Ecto neural progenitor cell (in vitro differentiated cells): Measurements from ENCODE around the gene RNF103.
"Not testable (repeated sequence)": the region's sequence is repeated elsewhere in the genome, so short reads cannot be mapped to it uniquely, and the experiment has no call there.

Source experiments
- DNase-seq: peaks from one replicate; pipeline ENCODE4 v3.0.0-alpha.2; 2018; ENCODE audit warnings: low spot score

Gene RNF103

DNA sequence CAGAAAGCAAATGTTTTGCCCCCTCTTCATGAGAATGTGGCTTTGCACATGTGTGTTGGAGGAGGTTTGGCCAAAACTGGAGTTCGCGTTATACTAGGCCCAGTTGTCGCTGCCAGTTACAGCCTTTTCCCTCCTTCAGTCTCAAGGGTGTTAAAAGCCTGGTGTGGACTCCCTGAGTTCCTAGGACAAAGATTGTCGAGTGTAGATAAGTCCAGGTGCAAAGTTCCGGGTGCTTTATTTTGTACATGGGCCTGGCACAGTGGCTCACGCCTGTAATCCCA lies 542 bp upstream of the RNF103 start:
- DNase-seq: no peak

DNA sequence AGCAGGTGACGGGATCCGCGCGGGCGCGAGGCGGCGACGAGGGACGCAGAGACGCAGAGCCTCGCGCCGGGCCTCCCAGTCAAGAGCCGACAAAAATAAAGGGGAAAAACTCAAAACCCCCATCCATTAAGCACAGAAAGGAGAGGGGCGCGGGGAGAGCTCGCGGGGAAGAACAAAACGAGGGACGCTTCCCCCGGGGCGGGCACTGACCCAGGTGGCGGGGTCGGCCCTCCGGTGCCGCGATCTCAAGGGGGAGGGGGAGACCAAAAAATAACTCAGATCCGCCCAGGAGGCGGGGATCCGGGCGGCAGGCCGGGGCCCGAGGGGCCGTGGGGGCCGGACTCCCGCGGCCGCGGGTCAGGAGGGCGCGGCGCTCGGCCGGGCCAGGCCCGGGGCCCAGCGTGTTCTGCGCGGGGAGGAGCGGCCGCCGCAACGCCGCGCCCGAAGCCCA lies 597 bp downstream of the RNF103 start:
- peak; percentile 69 for DNase-seq

DNA sequence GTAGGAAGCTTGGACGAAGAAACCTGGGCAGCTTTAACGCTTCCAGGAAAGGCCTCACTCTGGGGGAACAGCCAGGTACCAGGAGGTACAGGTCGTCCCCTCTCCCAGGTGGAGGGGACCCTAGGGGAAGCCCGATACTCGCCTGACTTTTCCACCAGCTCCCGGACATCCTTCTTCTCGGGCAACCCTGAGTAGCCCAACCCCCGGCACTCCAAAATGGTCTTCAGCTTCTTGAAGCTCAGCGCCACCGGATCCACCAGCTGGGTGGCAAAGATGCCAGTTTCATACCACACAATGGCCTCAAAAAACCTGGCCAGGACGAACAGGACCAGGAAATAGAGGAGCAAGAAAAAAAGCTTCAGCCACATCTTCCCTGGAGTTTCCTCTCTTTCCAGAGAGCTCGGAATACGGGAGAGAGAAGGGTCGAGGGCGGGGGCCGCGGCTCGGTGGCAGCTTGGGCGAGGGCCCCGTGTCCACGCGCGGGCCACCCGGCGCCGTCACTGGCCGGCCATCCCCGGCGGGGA lies 1.1 kb downstream of the RNF103 start:
- no peak for DNase-seq

DNA sequence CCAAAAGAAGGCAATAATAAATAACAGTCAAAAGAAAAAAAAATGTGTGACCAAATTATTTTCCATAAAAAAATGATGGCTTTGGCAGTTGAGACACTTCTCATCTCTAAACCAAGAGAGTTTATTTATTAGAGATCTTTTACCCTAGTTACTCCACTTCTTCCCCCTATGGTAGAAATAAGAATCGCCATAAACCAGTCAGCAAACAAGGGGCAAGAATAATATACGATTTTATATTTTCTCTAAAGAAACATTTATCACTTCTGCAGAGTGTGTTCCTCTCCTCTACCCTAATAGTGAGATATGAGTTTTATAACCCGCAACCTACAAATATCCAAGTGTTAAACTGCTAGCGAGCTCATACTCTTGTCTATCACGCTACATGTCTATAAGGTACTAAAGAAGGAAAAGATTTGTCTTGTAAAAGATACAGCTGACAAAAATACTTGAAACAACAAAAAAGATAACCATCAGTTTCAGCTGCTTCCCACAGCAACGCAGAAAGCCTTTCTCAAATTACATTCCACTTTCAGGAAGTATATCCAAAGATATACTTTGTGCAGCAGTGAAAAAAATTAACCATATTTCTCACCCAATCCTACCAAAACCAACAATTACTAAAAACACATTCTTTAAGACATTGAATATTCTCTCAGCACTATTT lies 2.3 kb downstream of the RNF103 start:
- no peak for DNase-seq

DNA sequence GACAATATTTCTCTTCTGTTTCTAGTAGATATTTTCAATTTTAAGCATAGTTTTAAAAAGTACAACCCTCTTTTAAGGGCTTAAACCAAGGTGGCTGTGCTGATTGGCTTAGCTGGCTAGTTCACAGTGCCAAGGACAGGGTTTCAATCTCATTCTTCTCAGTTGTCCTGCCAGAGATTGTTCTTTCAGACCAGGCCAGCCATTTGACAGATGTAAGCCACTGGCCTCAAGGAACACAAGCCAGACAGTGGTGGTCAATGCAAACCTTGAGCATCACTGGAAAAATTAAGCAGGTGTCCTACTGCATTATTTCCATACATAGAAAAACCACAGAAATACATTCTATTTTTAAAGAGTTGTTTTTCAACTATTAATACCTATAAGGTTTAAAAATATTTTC lies 5.9 kb downstream of the RNF103 start:
- DNase-seq: no peak

DNA sequence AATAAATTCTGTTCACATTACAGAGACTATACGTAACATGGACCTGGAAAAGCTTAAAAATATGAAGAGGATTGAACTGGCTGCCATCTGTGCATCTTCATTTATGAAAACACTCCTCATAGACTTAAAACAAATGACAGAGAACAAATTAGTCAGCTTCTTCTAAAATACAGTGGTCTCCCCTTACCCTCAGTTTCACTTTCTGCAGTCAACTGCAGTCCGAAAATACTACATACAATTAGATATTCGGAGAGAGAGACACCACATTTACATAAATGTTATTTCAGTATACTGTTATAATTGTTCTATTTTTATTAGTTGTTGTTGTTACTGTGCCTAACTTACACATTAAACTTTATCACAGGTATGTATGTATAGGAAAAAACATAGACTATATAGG lies 6.5 kb downstream of the RNF103 start:
- DNase-seq: no peak

DNA sequence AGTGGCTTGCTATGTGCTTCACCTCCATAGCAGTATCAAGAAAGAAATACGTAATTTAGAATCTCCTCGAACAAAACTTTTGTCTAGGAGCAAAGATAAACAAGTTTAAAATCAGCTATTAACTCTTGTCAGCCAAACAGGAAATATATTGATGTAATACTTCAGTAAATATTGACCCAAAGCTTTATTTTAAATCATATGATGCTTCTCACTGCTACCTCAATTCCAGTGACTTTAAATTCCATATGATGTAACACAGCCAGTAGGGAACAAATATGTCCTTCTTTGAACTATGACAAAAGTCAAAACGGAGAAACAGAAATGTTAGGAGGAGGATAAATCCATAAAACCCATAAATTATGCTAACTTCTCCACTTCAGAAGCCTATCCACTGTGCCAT lies 7.2 kb downstream of the RNF103 start:
- DNase-seq: no peak

DNA sequence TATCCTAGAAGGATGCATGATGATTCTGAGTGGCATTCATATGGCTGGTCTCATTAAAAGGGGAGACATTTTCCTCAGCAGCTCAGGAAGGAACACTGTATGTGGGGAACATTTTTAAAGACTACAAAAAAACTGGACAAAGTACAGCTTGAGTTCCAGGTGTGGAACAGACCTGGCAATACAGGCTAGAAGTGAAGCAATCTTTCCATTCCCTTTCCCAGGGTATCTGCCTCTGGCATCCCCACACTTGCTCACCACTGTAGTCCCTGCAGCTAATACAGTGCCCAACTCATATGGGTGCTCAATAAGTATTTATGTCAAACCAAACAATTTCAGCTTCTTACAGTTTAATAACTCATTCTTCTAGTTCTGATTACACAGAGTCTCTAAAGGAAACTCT lies 8.1 kb downstream of the RNF103 start:
- no peak for DNase-seq

DNA sequence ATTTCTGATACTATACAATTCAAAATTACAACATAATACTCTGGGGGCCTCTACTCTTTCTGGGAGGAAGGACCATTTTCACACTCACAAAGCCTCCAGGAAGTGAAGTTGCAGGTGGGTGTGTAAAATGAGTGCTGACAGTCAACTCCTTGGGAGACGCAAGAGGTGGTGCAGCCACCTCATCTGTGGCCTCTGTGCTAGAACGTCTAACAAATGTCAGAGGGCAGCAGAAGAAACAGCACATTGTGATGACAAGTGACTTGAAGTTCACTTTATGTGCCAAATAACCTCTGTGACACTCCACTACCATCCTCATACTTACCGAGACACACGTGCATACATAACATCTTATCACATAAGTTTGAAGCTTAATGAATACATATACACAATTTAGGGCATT lies 10.2 kb downstream of the RNF103 start:
- no peak for DNase-seq

DNA sequence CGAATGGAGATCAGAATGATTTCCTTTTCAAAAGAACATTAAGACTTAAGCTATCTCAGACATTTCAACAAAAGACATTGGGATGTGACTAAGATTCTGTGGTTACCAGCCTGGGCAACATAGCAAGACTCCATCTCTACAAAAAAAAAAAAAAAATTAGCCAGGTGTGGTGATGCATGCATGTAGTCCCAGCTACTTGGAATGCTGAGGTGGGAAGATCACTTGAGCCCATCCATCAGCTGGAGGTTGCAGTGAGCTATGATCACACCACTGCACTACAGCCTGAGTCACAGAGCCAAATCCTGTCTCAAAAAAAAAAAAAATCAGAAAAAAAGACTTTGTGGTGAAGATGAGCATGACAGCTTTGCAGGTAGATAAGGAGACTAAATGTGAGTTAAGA lies 12.8 kb downstream of the RNF103 start:
- DNase-seq: no peak

DNA sequence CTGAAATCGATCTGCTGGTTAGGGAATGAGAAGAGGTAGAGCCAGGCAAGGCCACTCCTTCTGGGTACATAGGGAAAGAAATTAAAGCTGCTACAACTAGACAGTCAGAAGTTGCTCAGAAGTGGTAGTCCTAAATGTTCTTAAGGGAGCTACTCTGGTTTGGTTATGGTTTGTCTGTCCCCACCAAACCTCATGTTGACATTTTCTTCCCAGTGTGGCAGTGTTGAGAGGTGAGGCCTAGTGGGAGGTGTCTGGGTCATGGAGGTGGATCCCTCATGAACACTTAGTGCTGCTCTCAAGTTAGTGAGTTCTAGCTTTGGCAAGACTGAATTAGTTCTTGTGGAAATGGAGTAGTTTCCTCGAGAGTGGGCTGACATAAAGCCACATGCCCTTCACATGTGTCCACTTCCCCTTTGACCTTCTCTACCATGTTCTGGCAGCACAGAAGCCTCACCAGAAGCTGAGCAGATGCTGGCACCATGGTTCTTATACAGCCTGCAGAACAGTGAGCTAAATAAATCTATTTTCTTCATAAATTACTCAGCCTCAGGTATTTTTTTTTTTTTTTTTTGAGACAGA lies 14.7 kb downstream of the RNF103 start:
- DNase-seq: no peak

DNA sequence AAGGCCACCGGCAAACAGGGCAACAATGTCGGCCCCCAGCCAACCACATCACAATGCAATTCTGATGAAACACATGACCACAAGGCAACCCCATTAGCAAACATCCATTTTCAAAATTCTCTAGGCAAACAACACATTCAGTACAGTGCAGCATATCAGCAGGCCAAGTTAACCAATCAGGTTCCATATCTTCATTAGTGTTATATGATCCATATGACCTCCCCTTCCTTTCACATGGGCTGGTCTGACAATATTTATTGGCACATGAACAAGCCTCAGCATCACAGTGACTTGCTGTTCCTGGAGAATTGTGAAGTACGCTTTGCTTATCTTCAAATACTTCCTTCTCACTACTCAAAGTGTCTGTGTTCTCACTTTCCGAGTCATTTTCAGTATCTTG lies 19.8 kb downstream of the RNF103 start:
- no peak for DNase-seq

DNA sequence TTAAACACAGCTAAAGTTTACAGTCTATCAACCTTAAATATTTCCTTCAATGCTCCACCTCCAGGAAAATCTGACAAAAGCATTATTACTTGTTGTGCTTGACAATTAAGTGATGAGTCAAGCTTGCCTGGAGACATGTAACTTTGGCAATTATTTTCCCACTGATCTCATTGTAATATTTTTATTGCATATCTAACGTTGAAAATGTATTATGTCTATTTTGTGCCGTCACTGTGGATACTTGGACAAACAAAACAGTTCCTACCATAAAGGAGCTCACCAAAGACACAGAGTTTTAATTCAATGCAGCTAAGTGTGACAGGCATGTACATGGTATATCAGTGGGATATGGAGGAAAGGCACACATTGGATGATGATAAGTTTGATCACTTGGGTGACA lies 24.7 kb downstream of the RNF103 start:
- DNase-seq: no peak

DNA sequence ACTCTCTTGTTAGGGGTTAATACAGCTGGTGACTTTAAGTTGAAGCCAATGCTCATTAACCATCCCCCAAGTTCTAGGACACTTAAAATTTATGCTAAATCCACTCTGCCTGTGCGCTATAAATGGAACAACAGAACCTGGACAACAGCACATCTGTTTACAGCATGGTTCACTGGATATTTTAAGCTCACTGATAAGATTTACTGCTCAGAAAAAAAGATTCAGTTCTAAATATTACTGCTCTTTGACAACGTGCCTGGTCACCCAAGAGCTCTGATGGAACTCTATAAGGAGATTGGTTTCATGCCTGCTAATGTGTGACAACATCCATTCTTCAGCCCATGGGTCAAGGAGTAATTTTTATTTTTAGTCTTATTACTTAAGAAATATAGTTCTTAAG lies 27.5 kb downstream of the RNF103 start:
- no peak for DNase-seq

DNA sequence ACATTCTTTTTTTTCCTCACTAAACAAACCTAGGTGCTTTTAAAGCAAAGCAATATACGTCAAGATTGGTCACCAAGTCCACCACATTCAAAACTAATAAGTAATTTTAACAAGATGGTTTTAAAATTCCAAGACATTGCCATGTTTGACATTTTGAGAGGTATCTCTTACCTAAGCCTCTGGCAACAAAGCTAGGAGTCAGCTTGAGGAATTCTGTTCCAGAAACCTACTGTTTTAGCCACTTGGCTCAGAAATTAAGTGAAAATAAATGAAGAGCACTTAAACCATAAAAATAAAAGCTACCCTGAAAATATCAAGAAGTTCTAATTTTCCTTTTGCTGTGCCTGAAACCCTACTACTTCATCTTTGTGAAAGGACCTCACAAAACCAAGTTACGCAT lies 30.4 kb downstream of the RNF103 start:
- DNase-seq: no peak

DNA sequence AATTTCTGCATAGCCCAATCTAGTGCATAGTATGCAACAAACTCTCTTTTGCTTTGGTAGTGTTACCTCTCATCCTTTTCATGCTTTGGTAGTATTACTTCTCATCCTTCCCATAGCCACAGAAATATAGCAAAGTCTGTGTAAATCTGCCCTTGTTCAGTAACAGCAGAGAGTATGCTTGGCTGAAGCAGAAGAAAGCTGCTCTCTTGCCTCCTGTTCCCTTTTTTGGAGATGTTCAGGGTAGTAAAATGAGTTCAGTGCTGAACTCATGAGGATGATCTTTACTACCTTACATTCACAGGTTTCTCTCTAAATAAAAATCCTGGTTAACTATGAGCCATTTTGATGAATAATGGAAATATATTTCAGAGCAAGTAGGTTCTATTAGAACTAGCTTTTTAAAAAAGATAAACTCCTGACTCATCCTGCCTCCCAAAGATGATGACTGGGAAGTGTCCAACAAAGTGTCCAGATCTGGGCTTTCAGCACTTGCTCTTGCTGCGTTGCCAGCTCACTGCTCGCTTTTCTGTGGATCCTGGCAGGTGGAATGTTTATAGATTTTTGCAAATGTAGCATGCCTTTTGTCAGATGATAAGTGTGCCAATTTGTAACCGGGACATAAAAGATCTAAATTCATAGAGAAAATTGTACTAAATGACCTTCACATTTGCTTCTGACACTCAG lies 31.0 kb downstream of the RNF103 start:
- DNase-seq: no peak

DNA sequence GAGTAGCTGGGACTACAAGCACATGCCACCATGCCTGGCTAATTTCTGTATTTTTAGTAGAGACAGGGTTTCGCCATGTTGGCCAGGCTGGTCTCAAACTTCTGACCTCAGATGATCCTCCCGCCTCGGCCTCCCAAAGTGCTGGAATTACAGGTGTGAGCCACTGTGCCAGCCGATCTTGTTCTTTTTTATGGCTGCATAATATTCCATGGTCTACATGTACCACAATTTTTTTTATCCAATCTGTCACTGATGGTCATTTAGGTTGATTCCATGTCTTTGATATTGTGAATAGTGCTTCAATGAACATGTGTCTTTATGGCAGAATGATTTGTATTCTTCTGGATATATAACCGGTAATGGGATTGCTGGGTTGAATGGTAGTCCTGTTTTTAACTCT lies 34.0 kb downstream of the RNF103 start:
- not testable (repeated sequence) for DNase-seq

DNA sequence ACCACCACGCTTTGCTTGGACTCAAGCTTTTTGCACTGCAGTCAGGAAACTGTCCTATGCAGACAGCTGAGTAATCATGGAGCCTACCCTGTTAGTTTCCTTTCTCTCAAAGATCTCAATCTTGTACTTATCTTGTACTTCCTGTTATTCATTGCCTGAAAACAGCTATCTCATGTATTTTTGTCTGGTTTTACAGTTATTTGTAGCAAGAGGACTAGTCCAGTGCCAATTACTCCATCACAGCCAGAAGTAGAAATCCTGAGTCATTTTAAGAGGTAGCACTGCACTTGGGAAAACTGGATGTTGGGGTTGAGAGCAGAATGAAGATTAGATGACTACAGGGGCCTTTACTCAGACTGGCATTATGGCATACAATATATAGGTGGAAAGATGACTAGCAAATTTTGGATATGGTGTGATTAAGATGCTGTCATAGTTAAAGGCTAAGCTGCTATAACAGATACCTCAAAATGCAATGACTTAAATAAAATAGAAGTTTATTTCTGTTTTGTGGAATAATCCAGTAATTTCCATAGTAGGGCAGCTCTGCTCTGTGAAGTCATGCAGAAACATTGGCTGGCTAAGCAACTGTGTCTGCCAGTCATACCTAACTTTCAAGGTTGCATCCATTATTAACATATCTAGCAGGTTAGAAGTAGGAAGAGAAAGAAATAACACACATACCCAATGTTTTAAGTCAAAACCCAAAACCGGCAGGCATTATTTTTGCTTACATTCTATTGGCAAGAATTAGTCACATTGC lies 39.3 kb downstream of the RNF103 start:
- DNase-seq: no peak

DNA sequence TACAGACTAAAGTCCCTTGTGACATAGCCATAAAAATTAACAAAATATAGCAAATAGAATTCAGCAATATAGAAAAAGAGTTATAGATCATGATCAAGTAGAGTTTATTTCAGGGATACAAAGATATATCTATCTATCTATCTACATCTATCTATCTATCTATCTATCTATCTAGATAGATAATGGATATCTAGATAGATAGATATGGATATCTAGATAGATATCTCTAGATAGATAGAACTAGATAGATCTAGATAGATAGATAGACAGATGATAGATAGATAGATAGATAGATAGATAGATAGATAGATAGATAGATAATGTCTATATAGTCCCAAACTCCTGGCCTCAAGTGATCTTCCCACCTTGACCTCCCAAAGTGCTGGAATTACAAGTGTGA lies 43.1 kb downstream of the RNF103 start:
- DNase-seq: no peak

DNA sequence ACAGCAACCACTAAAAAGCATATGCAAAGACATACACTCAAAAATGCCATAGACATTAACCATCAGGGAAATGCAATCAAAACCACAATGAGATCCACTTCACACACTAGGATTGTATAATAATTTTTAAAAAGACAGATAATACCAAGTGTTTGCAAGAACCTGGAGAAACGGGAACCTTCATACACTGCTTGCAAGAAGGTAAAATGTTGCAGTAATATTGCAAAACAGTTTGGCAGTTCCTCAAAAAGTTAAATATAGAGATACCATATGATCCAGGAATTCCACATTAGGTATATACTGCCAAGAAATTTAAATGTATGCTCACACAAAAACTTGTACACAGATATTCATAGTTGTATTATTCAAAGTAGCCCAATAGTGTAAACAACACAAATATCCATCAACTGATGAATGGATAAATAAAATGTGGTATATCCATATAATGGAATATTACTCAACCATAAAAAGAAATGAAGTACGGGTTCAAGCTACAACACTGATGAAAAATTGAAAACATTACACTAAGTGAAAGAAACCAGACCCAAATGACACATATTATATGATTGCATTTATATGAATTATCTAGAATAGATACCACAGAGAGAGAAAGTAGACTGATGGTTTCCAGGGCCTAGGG lies 45.7 kb downstream of the RNF103 start:
- DNase-seq: no peak

DNA sequence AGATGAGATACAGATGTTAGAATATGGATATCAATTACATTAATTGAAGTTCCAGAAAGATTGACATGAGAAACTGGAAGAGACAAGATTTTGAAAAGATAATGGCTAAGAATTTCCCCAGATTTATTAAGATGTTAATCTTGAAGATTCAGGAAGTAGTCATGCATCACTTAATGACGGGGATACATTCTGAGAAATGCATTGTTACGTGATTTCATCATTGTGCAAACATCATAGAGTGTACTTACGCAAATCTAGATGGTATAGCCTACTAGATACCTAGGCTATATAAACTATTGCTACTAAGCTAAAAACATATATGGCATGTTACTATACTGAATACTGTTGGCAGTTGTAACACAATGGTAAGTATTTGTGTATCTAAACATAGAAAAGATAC lies 53.6 kb downstream of the RNF103 start:
- no peak for DNase-seq

DNA sequence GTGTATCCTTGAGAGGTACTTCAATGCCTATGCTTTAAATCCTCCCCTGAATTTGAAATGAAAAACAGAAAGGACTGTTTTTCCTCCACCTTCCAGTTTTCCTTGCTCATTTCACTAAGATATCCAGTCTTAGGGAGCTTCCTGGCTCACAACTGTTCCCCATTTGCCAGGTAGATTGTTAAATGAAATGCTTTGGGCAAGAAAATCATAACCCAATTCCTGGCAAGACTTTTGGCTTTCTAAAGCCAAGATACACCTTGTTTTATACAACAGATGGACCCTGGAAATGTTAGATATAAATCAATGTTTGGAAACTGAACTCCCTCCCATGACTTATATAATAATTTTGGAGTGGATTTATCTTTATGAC lies 56.9 kb downstream of the RNF103 start:
- no peak for DNase-seq
